Peyer's patch (tissue), 4 donors: Measurements from ENCODE around the gene TDRD9.

ENCODE experiments used
- CTCF ChIP-seq, 6 experiments: fragments of 450-650 bp in 4 of 6; fragments of 200-600 bp in 2 of 6; sonication (generic) in 1 of 6; IDR thresholded peaks; one replicate each; pipeline ENCODE4 v1.5.1; 2017 to 2019; ENCODE audit warnings: antibody characterized with exemption in 6 of 6, mild to moderate bottlenecking in 3 of 6, moderate library complexity in 1 of 6
- POLR2A ChIP-seq, 2 donors: fragments of 450-650 bp; IDR thresholded peaks; one replicate each; pipeline ENCODE4 v1.5.1; 2017; ENCODE audit warnings: antibody characterized with exemption in 2 of 2, mild to moderate bottlenecking in 2 of 2, moderate library complexity in 2 of 2

- TF ChIP-seq CTCF (IDR thresholded peaks at IDR 0.05) (no peak), POLR2A (IDR thresholded peaks at IDR 0.05) (no peak)
Measured at GRCh38 chr14:103941973-103942736, 13.9 kb downstream of the TDRD9 start, which contains the start of gene RD3L.
